Measurements from ENCODE around the gene PROK1. TPM values are rescaled to one million over a fixed set of nuclear protein-coding genes. Genes with fewer than 3 reads are reported as not detected.
A peak's percentile ranks its signal among the peaks of the same experiment; 100 is the strongest.

Gene PROK1
- total RNA-seq, 2 donors from 2014 or later: 0.26 to 4.9 TPM

DNA sequence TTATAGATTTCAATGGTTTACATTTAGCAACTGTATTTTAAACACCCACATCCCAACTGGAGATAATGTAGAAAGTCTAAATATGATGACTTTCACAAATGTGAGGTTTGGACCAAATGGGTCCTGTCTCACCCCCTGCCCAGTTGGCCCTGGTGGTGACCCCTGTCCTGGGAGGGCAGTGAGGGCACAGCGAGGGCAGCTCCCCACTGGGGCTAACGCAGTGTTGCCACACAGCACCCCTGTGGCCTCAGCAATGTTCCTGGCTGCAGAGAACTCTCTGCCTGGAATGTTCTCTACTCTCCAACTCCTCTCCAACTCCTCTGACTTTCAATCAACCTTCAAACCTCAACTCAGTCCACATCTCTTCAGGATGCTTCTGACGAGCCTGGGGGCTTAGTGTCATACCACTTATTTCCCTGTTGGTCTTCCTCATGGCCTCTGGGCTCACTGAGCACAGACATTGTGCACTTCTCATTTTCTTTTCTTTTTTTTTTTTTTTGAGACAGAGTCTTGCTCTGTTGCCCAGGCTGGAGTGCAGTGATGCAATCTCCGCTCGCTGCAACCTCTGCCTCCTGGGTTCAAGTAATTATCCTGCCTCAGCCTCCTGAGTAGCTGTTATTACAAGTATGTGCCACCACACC lies 42.2 kb downstream of the PROK1 start:
- no peaks in the 10 kb centered on the region for H3K9me3 ChIP-seq
- TF ChIP-seq, protein P1, sequence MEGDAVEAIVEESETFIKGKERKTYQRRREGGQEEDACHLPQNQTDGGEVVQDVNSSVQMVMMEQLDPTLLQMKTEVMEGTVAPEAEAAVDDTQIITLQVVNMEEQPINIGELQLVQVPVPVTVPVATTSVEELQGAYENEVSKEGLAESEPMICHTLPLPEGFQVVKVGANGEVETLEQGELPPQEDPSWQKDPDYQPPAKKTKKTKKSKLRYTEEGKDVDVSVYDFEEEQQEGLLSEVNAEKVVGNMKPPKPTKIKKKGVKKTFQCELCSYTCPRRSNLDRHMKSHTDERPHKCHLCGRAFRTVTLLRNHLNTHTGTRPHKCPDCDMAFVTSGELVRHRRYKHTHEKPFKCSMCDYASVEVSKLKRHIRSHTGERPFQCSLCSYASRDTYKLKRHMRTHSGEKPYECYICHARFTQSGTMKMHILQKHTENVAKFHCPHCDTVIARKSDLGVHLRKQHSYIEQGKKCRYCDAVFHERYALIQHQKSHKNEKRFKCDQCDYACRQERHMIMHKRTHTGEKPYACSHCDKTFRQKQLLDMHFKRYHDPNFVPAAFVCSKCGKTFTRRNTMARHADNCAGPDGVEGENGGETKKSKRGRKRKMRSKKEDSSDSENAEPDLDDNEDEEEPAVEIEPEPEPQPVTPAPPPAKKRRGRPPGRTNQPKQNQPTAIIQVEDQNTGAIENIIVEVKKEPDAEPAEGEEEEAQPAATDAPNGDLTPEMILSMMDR (IDR thresholded peaks at IDR 0.05): no peak
- TF ChIP-seq POLR2A (IDR thresholded peaks at IDR 0.05): no peak
- intact Hi-C loops (cut with DNase I): no loop called here
- H3K27ac ChIP-seq: no peak overlapping the region
- no peak overlapping the region for H3K4me3 ChIP-seq
- H3K27me3 ChIP-seq: no peaks in the 10 kb centered on the region
- peaks cover 4% of the 10 kb centered on the region for H3K4me1 ChIP-seq
- ATAC-seq (no peak), DNase-seq (no peak)
- WGBS, 2 donors: 88 to 90% methylated on average over 5 of the region's 5 CpGs
- no peaks in the 10 kb centered on the region for H3K36me3 ChIP-seq (replicated peaks in 1 of 2; ENCODE audit: insufficient read depth in 1 of 2, low read depth in 2 of 2)

DNA sequence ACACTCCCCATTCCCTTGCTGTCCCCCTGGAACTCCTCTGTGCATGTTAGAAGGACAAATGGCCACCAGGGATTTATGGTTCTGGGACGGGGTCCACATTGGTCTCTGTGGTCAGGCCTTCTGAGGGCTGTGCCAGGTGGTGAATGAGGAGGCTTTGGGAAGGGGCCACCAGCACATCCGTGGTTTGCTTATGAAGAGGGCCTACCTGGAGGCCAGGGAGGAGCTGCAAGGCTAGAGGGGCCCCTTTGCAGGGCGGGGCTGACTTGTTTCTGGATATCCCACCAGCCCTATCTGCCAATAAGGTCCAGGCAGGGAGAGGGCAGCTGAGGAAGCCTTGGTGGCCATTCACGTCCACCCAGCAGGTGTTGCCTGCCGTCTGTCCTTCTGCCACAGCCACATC lies 43.1 kb downstream of the PROK1 start:
- Histone ChIP-seq H3K27ac (no peak overlapping the region), H3K4me1 (peaks cover 4% of the 10 kb centered on the region), H3K9me3 (no peaks in the 10 kb centered on the region), H3K36me3 (replicated peaks in 1 of 2; ENCODE audit: insufficient read depth in 1 of 2, low read depth in 2 of 2) (no peaks in the 10 kb centered on the region), H3K27me3 (no peaks in the 10 kb centered on the region), H3K4me3 (no peak overlapping the region)
- WGBS, 2 donors: 63 to 68% methylated on average over 3 to 5 of the region's 5 CpGs
- DNase-seq: no peak
- no peak for TF ChIP-seq POLR2A (IDR thresholded peaks at IDR 0.05)
- TF ChIP-seq, protein P1 (IDR thresholded peaks at IDR 0.05): no peak
- intact Hi-C loops (cut with DNase I): no loop called here
- ATAC-seq: no peak

DNA sequence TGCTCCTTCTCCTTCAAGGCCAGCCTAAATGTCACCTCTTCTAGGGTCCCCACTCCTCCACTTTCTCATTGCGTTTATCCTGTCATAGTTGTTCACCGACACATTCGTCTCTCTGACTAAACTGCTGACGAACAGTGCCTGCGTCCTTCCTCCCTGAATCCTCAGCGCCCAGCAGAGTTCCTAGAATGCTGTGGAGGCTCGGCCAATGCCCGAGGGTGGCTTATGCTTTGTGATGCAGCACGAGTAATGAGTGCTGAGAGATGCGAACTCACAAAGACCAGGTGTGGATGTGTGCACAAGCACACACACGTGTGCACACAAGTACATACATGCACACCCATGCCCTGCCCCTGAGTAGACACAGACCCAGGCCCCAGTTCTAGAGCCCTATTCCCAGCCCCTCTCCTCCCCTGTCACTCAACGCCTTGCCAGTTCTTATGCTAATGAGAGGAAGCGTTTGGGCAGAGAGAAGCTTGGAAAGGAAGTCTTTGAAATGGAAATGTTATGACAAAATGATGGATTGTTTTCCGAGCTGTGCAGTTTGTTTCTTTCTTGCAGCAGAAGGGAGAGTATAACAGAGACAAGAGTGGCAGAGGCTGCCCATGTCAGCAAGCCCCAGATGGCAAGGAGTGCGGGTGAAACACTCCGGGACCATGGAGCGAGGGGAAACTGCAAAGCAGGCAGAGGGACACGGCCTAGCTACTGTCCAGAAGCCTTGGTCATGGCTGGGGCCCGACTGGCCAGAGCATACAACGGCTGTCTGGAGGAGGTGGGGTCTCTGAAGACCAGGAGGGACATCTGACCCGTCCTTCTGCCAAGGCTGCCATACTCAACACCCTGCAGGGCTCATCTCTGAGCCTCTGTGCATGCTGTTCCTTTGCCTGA lies 43.8 kb downstream of the PROK1 start:
- Histone ChIP-seq H3K27ac (no peak overlapping the region), H3K27me3 (no peaks in the 10 kb centered on the region), H3K4me1 (peaks cover 4% of the 10 kb centered on the region), H3K9me3 (no peaks in the 10 kb centered on the region), H3K4me3 (no peak overlapping the region), H3K36me3 (replicated peaks in 1 of 2; ENCODE audit: insufficient read depth in 1 of 2, low read depth in 2 of 2) (no peaks in the 10 kb centered on the region)
- 50 to 76% methylated on average over 21 of the region's 21 CpGs for whole genome bisulfite sequencing, 2 donors
- ATAC-seq (no peak), DNase-seq (no peak)
- intact Hi-C loops (cut with DNase I): no loop called here
- TF ChIP-seq, protein P1 (IDR thresholded peaks at IDR 0.05): no peak
- TF ChIP-seq POLR2A (IDR thresholded peaks at IDR 0.05): no peak

DNA sequence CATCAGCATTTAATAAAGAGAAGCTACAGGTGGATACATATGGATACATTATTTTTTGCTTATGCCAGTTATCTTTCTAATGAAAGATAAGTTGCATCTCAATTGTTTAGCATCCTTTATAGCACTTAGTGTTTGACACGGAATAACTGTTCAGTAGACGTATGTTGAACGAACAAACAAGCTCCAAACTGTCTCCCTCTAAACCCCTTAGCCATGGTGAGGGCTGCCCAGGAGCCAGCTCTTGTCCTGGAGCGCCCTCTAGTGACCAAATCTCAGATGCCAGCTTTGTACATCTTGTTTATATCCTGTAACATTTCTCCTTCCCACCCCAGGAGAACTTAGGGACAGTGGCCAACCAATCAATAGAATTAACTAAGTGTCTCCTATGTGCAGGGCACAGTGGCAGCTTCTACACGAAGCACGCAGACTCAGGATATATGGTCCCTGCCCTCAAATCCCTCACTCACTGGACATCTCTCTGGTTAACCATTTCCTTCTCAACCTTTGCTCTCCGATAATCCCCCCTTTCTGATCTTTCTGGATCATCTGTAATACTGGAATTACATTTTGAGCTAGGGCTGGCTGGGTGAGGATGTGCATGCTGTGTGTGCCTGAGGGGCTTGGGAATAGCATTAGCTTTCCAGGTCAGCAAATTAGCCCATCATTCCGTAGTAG lies 45.1 kb downstream of the PROK1 start:
- DNase-seq: peak; percentile 87 to 90 (median 88)
- intact Hi-C loops (cut with DNase I): no loop called here
- Histone ChIP-seq H3K4me3 (no peak overlapping the region), H3K36me3 (replicated peaks in 1 of 2; ENCODE audit: insufficient read depth in 1 of 2, low read depth in 2 of 2) (no peaks in the 10 kb centered on the region), H3K9me3 (no peaks in the 10 kb centered on the region), H3K4me1 (peaks cover 4% of the 10 kb centered on the region), H3K27me3 (no peaks in the 10 kb centered on the region), H3K27ac (no peak overlapping the region)
- TF ChIP-seq, protein P1 (IDR thresholded peaks at IDR 0.05): peak; percentile 89 to 96 (median 93)
- no peak for TF ChIP-seq POLR2A (IDR thresholded peaks at IDR 0.05)
- ATAC-seq: peak; percentile 89
- WGBS, 2 donors: 22 to 23% methylated on average over 8 of the region's 8 CpGs
